Liver (tissue), 9 donors: ENCODE measurements around the gene CA10. TPM values are rescaled to one million over a fixed set of nuclear protein-coding genes. Genes with fewer than 3 reads are reported as not detected.

Source experiments
- DNase-seq: peaks from one replicate; pipeline ENCODE4 v3.0.0-alpha.2; 2017; ENCODE audit warnings: low spot score
- H3K27ac ChIP-seq, 2 donors: one replicate each; pipeline ENCODE4 v1.7.0; 2013; ENCODE audit warnings: inconsistent platforms in 2 of 2, low read length in 2 of 2, control low read depth in 1 of 2, low read depth in 1 of 2, mild to moderate bottlenecking in 1 of 2
- H3K27me3 ChIP-seq, 4 donors: one replicate each; pipeline versions ENCODE4 v1.6.1 to v1.7.0; 2013; ENCODE audit warnings: low read length in 3 of 4, inconsistent platforms in 1 of 4, mild to moderate bottlenecking in 1 of 4, moderate library complexity in 1 of 4; ENCODE audit not compliant: control insufficient read depth in 4 of 4, insufficient read depth in 4 of 4
- H3K36me3 ChIP-seq, 4 donors: one replicate each; pipeline versions ENCODE4 v1.6.1 to v1.7.0; 2013; ENCODE audit warnings: low read length in 3 of 4, mild to moderate bottlenecking in 3 of 4, low read depth in 1 of 4, moderate library complexity in 1 of 4; ENCODE audit not compliant: control insufficient read depth in 4 of 4, insufficient read depth in 3 of 4
- H3K4me1 ChIP-seq, 4 donors: one replicate each; pipeline versions ENCODE4 v1.6.1 to v1.7.0; 2013; ENCODE audit warnings: low read length in 3 of 4, mild to moderate bottlenecking in 3 of 4, moderate library complexity in 1 of 4; ENCODE audit not compliant: control insufficient read depth in 4 of 4, insufficient read depth in 4 of 4
- H3K4me3 ChIP-seq, 3 donors: one replicate each; pipeline versions ENCODE4 v1.6.1 to v1.7.0; 2013; ENCODE audit warnings: low read length in 3 of 3, control low read depth in 1 of 3, low read depth in 1 of 3, mild to moderate bottlenecking in 1 of 3
- H3K9ac ChIP-seq, 2 donors: one replicate each; pipeline ENCODE4 v1.7.0; 2013; ENCODE audit warnings: low read length in 2 of 2, mild to moderate bottlenecking in 2 of 2, moderate library complexity in 2 of 2, control low read depth in 1 of 2, low read depth in 1 of 2
- H3K9me3 ChIP-seq, 4 donors: one replicate each; pipeline versions ENCODE4 v1.6.1 to v1.7.0; 2013; ENCODE audit warnings: low read length in 3 of 4; ENCODE audit not compliant: control insufficient read depth in 4 of 4
- ATF3 ChIP-seq: IDR thresholded peaks from 2 replicates; pipeline ENCODE4 v1.6.1; 2016; ENCODE audit warnings: antibody characterized with exemption
- CTCF ChIP-seq: fragments of 150-350 bp; IDR thresholded peaks from 2 replicates; pipeline ENCODE4 v1.5.1; 2017; ENCODE audit warnings: improper control_type of control experiment, low read depth, low read length; ENCODE audit not compliant: missing input control
- EGR1 ChIP-seq, 2 donors: IDR thresholded peaks; 2 replicates each; pipeline ENCODE4 v1.6.1; 2016 to 2018; ENCODE audit warnings: antibody characterized with exemption in 2 of 2, low read depth in 2 of 2
- FOXA1 ChIP-seq: IDR thresholded peaks from 2 replicates; pipeline ENCODE4 v1.6.1; 2016; ENCODE audit warnings: antibody characterized with exemption
- FOXA2 ChIP-seq: IDR thresholded peaks from 2 replicates; pipeline ENCODE4 v1.6.1; 2016; ENCODE audit warnings: antibody characterized with exemption
- GABPA ChIP-seq, 2 donors: IDR thresholded peaks in 1 of 2; conservative IDR thresholded peaks in 1 of 2; 2 replicates each; pipeline ENCODE4 v1.6.1; 2016; ENCODE audit warnings: antibody characterized with exemption in 2 of 2, mild to moderate bottlenecking in 1 of 2, moderate library complexity in 1 of 2
- HNF4A ChIP-seq, 2 donors: conservative IDR thresholded peaks; 2 replicates each; pipeline ENCODE4 v1.6.1; 2016; ENCODE audit warnings: antibody characterized with exemption in 2 of 2, mild to moderate bottlenecking in 2 of 2
- HNF4G ChIP-seq: IDR thresholded peaks from 2 replicates; pipeline ENCODE4 v1.6.1; 2016; ENCODE audit warnings: antibody characterized with exemption
- JUND ChIP-seq, 2 donors: IDR thresholded peaks; 2 replicates each; pipeline ENCODE4 v1.6.1; 2016; ENCODE audit warnings: antibody characterized with exemption in 2 of 2
- MAX ChIP-seq: IDR thresholded peaks from 2 replicates; pipeline ENCODE4 v1.6.1; 2016; ENCODE audit warnings: antibody characterized with exemption
- NR2F2 ChIP-seq: IDR thresholded peaks from 2 replicates; pipeline ENCODE4 v1.6.1; 2016; ENCODE audit warnings: antibody characterized with exemption
- RAD21 ChIP-seq, 2 donors: IDR thresholded peaks; 2 replicates each; pipeline ENCODE4 v1.6.1; 2016; ENCODE audit warnings: antibody characterized with exemption in 2 of 2, mild to moderate bottlenecking in 2 of 2
- REST ChIP-seq: IDR thresholded peaks from 2 replicates; pipeline ENCODE4 v1.6.1; 2016; ENCODE audit warnings: antibody characterized with exemption, mild to moderate bottlenecking
- RXRA ChIP-seq, 2 donors: IDR thresholded peaks; 2 replicates each; pipeline ENCODE4 v1.6.1; 2017 to 2018; ENCODE audit warnings: antibody characterized with exemption in 2 of 2, mild to moderate bottlenecking in 1 of 2
- SP1 ChIP-seq: IDR thresholded peaks from 2 replicates; pipeline ENCODE4 v1.6.1; 2018; ENCODE audit warnings: antibody characterized with exemption, mild to moderate bottlenecking
- TAF1 ChIP-seq: conservative IDR thresholded peaks from 2 replicates; pipeline ENCODE4 v1.6.1; 2016; ENCODE audit warnings: antibody characterized with exemption, mild to moderate bottlenecking
- YY1 ChIP-seq: IDR thresholded peaks from 2 replicates; pipeline ENCODE4 v1.6.1; 2016; ENCODE audit warnings: antibody characterized with exemption, mild to moderate bottlenecking
- ZBTB33 ChIP-seq: IDR thresholded peaks from 2 replicates; pipeline ENCODE4 v1.6.1; 2016; ENCODE audit warnings: antibody characterized with exemption
- WGBS: extraction: QIAGEN DNeasy Blood & Tissue Kit; methylation state at CpG from one replicate; pipeline ENCODE4 v1.1.7; 2013; 5-methylcytosine and 5-hydroxymethylcytosine counted together
- polyA plus RNA-seq, 2 donors: library from polyadenylated mRNA; stranded (reverse) in 1 of 2; unstranded in 1 of 2; fragments of 200-250 nt in 1 of 2; fragments of >200 nt in 1 of 2; fragmentation: Nextera tagmentation in 1 of 2; extraction: Ambion mirVana in 1 of 2; gene quantifications; one replicate each; pipeline versions ENCODE4 v1.2.1 to v1.2.3, GENCODE V29; 2013 to 2015
- total RNA-seq, 2 donors: library from RNA; depleted of rRNA; stranded (reverse); fragments of >200 nt; gene quantifications; one replicate each; pipeline ENCODE4 v1.2.3, GENCODE V29; 2014
- donor health status: healthy.
- donor health status: healthy.
- donor health status: healthy.
- donor health status: healthy.
- donor health status: healthy.

Gene CA10
- total and polyA plus RNA-seq, 4 donors: 0.05 TPM; not detected in 3

- no peak overlapping the region for H3K4me3 ChIP-seq
- no peak overlapping the region for H3K27ac ChIP-seq
- H3K4me1 ChIP-seq: no peaks in the 10 kb centered on the region
- no peak overlapping the region for H3K9ac ChIP-seq
- TF ChIP-seq NR2F2 (no peak), MAX (no peak), ATF3 (no peak), GABPA (IDR thresholded peaks at IDR 0.05 in 1 of 2, conservative IDR thresholded peaks at IDR 0.05 in 1 of 2) (no peak), YY1 (no peak), REST (no peak), TAF1 (no peak), RXRA (IDR thresholded peaks at IDR 0.05) (no peak), FOXA1 (no peak), CTCF (no peak), ZBTB33 (no peak), HNF4G (no peak), SP1 (no peak), EGR1 (IDR thresholded peaks at IDR 0.05; ENCODE audit: low read depth in 2 of 2) (no peak), JUND (IDR thresholded peaks at IDR 0.05) (no peak), FOXA2 (no peak), RAD21 (IDR thresholded peaks at IDR 0.05) (no peak), HNF4A (conservative IDR thresholded peaks at IDR 0.05) (no peak)
- no peaks in the 10 kb centered on the region for H3K9me3 ChIP-seq
- no peaks in the 10 kb centered on the region for H3K36me3 ChIP-seq
- WGBS: 79% methylated on average over 7 of the region's 7 CpGs
- peaks cover 0 to 10% (median 5%) of the 10 kb centered on the region in 4 donors for H3K27me3 ChIP-seq
- DNase-seq: no peak
Measured at GRCh38 chr17:51933647-51934046, 224.9 kb downstream of the CA10 start.
